Type B pancreatic cell (in vitro differentiated cells): ENCODE data around the gene OR3A3. TPM values are rescaled to one million over a fixed set of nuclear protein-coding genes. Genes with fewer than 3 reads are reported as not detected.
"Not testable (repeated sequence)": the region's sequence is repeated elsewhere in the genome, so short reads cannot be mapped to it uniquely, and the experiment has no call there.

Experiments
- DNase-seq: peaks from one replicate; pipeline ENCODE4 v3.0.0; 2021; ENCODE audit warnings: mixed read lengths; ENCODE audit not compliant: unreplicated experiment; ENCODE audit errors: extremely low spot score
- H3K27ac Mint-ChIP-seq: 2 replicates; pipeline ENCODE4 v1.8.0; 2021; ENCODE audit warnings: mild to moderate bottlenecking, mixed read lengths
- H3K27me3 Mint-ChIP-seq: 2 replicates; pipeline ENCODE4 v1.8.0; 2021; ENCODE audit warnings: mixed read lengths
- H3K36me3 Mint-ChIP-seq: 2 replicates; pipeline ENCODE4 v1.8.0; 2021; ENCODE audit warnings: mixed read lengths
- H3K4me1 Mint-ChIP-seq: one replicate; pipeline ENCODE4 v1.8.0; 2021; ENCODE audit warnings: mixed read lengths; ENCODE audit not compliant: unreplicated experiment
- H3K4me3 Mint-ChIP-seq: 2 replicates; pipeline ENCODE4 v1.8.0; 2021; ENCODE audit warnings: mild to moderate bottlenecking, mixed read lengths
- H3K9me3 Mint-ChIP-seq: 2 replicates; pipeline ENCODE4 v1.8.0; 2021; ENCODE audit warnings: mixed read lengths
- long read RNA-seq: library from polyadenylated mRNA; unstranded; transcript quantifications from one replicate; pipeline ENCODE4 v2.0.0, GENCODE V29; 2020
- total RNA-seq: library from RNA; stranded (reverse); gene quantifications from 2 replicates; pipeline ENCODE4 v1.2.1, GENCODE V29; 2021; ENCODE audit warnings: low replicate concordance
- TF ChIP-seq, protein P1 (sequence below): fragments of 200-600 bp; sonication (generic); conservative IDR thresholded peaks from 2 replicates; pipeline ENCODE4 v1.5.0; 2021; ENCODE audit warnings: antibody characterized with exemption, mild to moderate bottlenecking

Gene OR3A3
- total RNA-seq = not detected in 2 replicates
- long read RNA-seq = 0 reads

GRCh38 chr17:3411070-3411469 is at the start of gene OR3A3:
TSS of gene OR3A3 (plus strand) at chr17:3411370.
- no peak within 1 kb of the TSS for H3K4me3 Mint-ChIP-seq
- H3K4me1 Mint-ChIP-seq = no peaks in the 10 kb centered on the region
- peaks cover 12% of the 10 kb centered on the region for H3K9me3 Mint-ChIP-seq
- no peak within 1 kb of the TSS for H3K27ac Mint-ChIP-seq
- DNase-seq = no peak
- H3K27me3 Mint-ChIP-seq = no peaks in the 10 kb centered on the region
- TF ChIP-seq, protein P1, sequence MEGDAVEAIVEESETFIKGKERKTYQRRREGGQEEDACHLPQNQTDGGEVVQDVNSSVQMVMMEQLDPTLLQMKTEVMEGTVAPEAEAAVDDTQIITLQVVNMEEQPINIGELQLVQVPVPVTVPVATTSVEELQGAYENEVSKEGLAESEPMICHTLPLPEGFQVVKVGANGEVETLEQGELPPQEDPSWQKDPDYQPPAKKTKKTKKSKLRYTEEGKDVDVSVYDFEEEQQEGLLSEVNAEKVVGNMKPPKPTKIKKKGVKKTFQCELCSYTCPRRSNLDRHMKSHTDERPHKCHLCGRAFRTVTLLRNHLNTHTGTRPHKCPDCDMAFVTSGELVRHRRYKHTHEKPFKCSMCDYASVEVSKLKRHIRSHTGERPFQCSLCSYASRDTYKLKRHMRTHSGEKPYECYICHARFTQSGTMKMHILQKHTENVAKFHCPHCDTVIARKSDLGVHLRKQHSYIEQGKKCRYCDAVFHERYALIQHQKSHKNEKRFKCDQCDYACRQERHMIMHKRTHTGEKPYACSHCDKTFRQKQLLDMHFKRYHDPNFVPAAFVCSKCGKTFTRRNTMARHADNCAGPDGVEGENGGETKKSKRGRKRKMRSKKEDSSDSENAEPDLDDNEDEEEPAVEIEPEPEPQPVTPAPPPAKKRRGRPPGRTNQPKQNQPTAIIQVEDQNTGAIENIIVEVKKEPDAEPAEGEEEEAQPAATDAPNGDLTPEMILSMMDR = no peak
- no peaks in the 10 kb centered on the region for H3K36me3 Mint-ChIP-seq

DNA sequence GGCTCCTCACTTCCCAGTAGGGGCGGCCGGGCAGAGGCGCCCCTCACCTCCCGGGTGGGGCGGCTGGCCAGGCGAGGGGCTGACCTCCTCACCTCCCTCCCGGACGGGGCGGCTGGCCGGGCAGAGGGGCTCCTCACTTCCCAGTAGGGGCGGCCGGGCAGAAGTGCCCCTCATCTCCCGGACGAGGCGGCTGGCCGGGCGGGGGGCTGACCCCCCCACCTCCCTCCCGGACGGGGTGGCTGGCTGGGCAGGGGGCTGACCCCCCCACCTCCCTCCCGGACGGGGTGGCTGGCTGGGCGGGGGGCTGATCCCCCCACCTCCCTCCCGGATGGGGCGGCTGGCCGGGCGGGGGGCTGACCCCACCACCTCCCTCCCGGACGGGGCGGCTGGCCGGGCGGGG is 40.0 kb upstream of the OR3A3 start:
- H3K27me3 Mint-ChIP-seq, H3K4me3 Mint-ChIP-seq, H3K36me3 Mint-ChIP-seq, H3K27ac Mint-ChIP-seq, DNase-seq, H3K4me1 Mint-ChIP-seq: not testable (repeated sequence)
- peaks cover 20% of the 10 kb centered on the region for H3K9me3 Mint-ChIP-seq

- H3K4me1 Mint-ChIP-seq = no peaks in the 10 kb centered on the region
- no peaks in the 10 kb centered on the region for H3K27me3 Mint-ChIP-seq
- no peaks in the 10 kb centered on the region for H3K36me3 Mint-ChIP-seq
- no peak overlapping the region for H3K27ac Mint-ChIP-seq
- no peak overlapping the region for H3K4me3 Mint-ChIP-seq
- TF ChIP-seq, protein P1 = no peak
- H3K9me3 Mint-ChIP-seq = peaks cover 9% of the 10 kb centered on the region
- DNase-seq = no peak
Measured at GRCh38 chr17:3378321-3378720, 32.8 kb upstream of the OR3A3 start.

DNA sequence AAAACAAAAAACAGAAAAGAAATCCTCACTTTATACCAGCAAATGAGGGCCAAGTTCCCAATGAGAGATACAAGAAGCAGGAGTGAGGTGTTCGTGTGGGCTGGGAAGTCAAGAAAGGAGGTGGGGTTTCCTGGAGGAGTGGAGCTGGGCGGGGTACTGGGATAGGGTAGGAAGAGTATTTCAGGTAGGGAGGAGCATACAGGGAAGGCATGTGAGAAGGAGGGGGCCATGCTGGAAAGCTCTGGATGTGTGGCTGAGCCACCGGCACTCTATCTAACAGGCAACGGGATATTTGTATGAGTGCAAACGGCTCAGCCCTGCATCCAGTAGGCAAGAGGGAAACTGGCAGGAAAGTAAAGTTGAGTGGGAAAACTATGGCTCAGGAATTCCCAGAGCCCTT is 29.2 kb upstream of the OR3A3 start:
- no peaks in the 10 kb centered on the region for H3K36me3 Mint-ChIP-seq
- no peak for DNase-seq

GRCh38 chr17:3385869-3386816 is 25.0 kb upstream of the OR3A3 start, which contains the start of gene OR3A2:
TSS of gene OR3A2 (minus strand) at chr17:3386308.
- peaks cover 4% of the 10 kb centered on the region for H3K9me3 Mint-ChIP-seq
- no peaks in the 10 kb centered on the region for H3K4me1 Mint-ChIP-seq
- H3K27me3 Mint-ChIP-seq = no peaks in the 10 kb centered on the region
- no peak within 1 kb of the TSS for H3K4me3 Mint-ChIP-seq
- H3K27ac Mint-ChIP-seq = no peak within 1 kb of the TSS
- H3K36me3 Mint-ChIP-seq = no peaks in the 10 kb centered on the region
- TF ChIP-seq, protein P1 = no peak
- no peak for DNase-seq

More for the DNA sequence above, 29.2 kb upstream of the OR3A3 start:
- H3K27ac Mint-ChIP-seq = no peak overlapping the region
- no peaks in the 10 kb centered on the region for H3K27me3 Mint-ChIP-seq
- no peaks in the 10 kb centered on the region for H3K4me1 Mint-ChIP-seq
- TF ChIP-seq, protein P1 = no peak
- no peaks in the 10 kb centered on the region for H3K9me3 Mint-ChIP-seq
- no peak overlapping the region for H3K4me3 Mint-ChIP-seq

GRCh38 chr17:3389791-3390190 is 21.4 kb upstream of the OR3A3 start:
- TF ChIP-seq, protein P1 = no peak
- Mint-ChIP-seq H3K9me3 (peaks cover 11% of the 10 kb centered on the region), H3K4me3 (no peak overlapping the region), H3K27me3 (no peaks in the 10 kb centered on the region), H3K27ac (no peak overlapping the region), H3K36me3 (no peaks in the 10 kb centered on the region), H3K4me1 (no peaks in the 10 kb centered on the region)
- no peak for DNase-seq

- not testable (repeated sequence) for H3K36me3 Mint-ChIP-seq, H3K4me3 Mint-ChIP-seq, H3K4me1 Mint-ChIP-seq, DNase-seq, H3K27ac Mint-ChIP-seq, H3K27me3 Mint-ChIP-seq
- peaks cover 13% of the 10 kb centered on the region for H3K9me3 Mint-ChIP-seq
Measured at GRCh38 chr17:3397801-3398200, 13.4 kb upstream of the OR3A3 start.
